Fibroblast of villous mesenchyme (primary cell): ENCODE measurements around the gene ANKRD13A. TPM values are rescaled to one million over a fixed set of nuclear protein-coding genes. Genes with fewer than 3 reads are reported as not detected.

ENCODE experiments used
- DNase-seq: peaks from one replicate; pipeline ENCODE4 v3.0.0-alpha.2; 2010; ENCODE audit warnings: low read depth
- H3K4me3 ChIP-seq: 2 replicates; pipeline ENCODE4 v1.5.1; 2011; ENCODE audit warnings: low read depth, mild to moderate bottlenecking, low read length
- CTCF ChIP-seq: IDR thresholded peaks from 2 replicates; pipeline ENCODE4 v1.5.1; 2012; ENCODE audit warnings: low read depth, mild to moderate bottlenecking, low read length; ENCODE audit not compliant: insufficient read depth
- total RNA-seq: library from RNA; depleted of rRNA; stranded (reverse); fragments of >200 nt; gene quantifications from 2 replicates; pipeline ENCODE4 v1.2.3, GENCODE V29; 2012

Gene ANKRD13A
- total RNA-seq, 1 donor = 195 TPM

GRCh38 chr12:109997393-109997792 is 1.8 kb upstream of the ANKRD13A start:
- no peak for DNase-seq
- no peak overlapping the region for H3K4me3 ChIP-seq
- no peak for TF ChIP-seq CTCF

- peak; percentile 78 for DNase-seq
- no peak for TF ChIP-seq CTCF
- H3K4me3 ChIP-seq = peak overlapping the region; percentile 84
Measured at GRCh38 chr12:109998241-109998903, 858 bp upstream of the ANKRD13A start.

- no peak for DNase-seq
- TF ChIP-seq CTCF = no peak
- peak overlapping the region; percentile 84 for H3K4me3 ChIP-seq
Measured at GRCh38 chr12:109999649-109999971, 380 bp downstream of the ANKRD13A start.

- TF ChIP-seq CTCF = no peak
- peak overlapping the region; percentile 84 for H3K4me3 ChIP-seq
- peak; percentile 53 for DNase-seq
Measured at GRCh38 chr12:109999983-110000505, 814 bp downstream of the ANKRD13A start.

DNA sequence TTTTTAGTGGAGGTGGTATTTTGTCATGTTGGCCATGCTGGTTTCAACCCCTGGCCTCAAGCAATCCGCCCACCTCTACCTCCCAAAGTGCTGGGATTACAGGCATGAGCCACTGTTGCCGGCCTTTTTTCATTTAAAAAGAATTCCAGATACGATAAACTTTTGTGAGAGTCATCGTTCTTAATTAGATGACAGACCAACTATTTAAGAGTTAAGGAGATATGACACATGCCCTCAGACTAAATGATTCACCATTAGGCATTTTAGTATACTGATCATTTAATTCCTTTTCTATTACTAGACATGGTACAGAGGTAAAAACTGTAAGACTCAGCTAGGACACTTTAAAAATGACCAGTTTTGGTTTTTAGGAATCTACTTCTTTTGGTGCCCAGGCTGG is 2.4 kb downstream of the ANKRD13A start:
- DNase-seq = no peak
- H3K4me3 ChIP-seq = no peak overlapping the region
- no peak for TF ChIP-seq CTCF

GRCh38 chr12:110002676-110003515 is 3.7 kb downstream of the ANKRD13A start:
- DNase-seq = no peak
- H3K4me3 ChIP-seq = no peak overlapping the region

More at GRCh38 chr12:110002676-110003515, 3.7 kb downstream of the ANKRD13A start:
- TF ChIP-seq CTCF = no peak
